Measurements from ENCODE around the gene AIFM3. TPM values are rescaled to one million over a fixed set of nuclear protein-coding genes. Genes with fewer than 3 reads are reported as not detected.
"Not testable (repeated sequence)": the region's sequence is repeated elsewhere in the genome, so short reads cannot be mapped to it uniquely, and the experiment has no call there.

Gene AIFM3
- total and polyA plus RNA-seq, 2 experiments from 2014 or later = 0.45 to 1.5 TPM

DNA sequence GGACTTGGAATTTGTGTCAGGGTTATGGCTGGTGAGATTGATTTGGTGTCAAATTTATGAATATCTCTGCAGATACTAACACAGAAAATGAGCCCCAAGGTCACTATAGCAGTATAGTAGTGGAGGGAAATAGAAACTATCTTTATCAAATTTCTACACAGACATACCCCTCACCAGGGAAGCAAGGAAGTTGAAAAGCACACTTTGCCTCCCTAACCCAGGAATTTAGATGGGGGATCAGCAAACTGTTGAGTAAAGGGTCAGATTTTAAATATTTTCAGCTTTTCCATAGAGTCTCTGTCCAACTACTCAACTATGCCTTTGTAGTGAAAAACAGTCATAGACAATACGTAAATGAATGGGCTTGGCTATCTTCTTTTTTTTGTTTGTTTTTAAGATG lies 37.1 kb upstream of the AIFM3 start (continued):
- TF ChIP-seq, protein P1, sequence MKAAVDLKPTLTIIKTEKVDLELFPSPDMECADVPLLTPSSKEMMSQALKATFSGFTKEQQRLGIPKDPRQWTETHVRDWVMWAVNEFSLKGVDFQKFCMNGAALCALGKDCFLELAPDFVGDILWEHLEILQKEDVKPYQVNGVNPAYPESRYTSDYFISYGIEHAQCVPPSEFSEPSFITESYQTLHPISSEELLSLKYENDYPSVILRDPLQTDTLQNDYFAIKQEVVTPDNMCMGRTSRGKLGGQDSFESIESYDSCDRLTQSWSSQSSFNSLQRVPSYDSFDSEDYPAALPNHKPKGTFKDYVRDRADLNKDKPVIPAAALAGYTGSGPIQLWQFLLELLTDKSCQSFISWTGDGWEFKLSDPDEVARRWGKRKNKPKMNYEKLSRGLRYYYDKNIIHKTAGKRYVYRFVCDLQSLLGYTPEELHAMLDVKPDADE (IDR thresholded peaks at IDR 0.05) = no peak
- TF ChIP-seq CREB1 (CRISPR knock-in tag; IDR thresholded peaks at IDR 0.05; ENCODE audit: low read depth) (no peak), STAT1 (IDR thresholded peaks at IDR 0.05; ENCODE audit: unreplicated experiment) (no peak), REST (IDR thresholded peaks at IDR 0.05; ENCODE audit: unreplicated experiment) (no peak)

- H3K9me2 ChIP-seq (ENCODE audit: insufficient read depth); H3F3A ChIP-seq (replicated peaks; ENCODE audit: low read depth); H3K27me3 Mint-ChIP-seq (ENCODE audit: insufficient read depth, low read depth, poor library complexity); H3K27ac Mint-ChIP-seq; H3K4me2 ChIP-seq; DNase-seq (ENCODE audit: low spot score); H3K9me3 Mint-ChIP-seq; H2AFZ ChIP-seq; H3K4me3 Mint-ChIP-seq; H3K4me3 ChIP-seq; ATAC-seq; H3K27me3 ChIP-seq (ENCODE audit: insufficient read depth); H3K27ac ChIP-seq (ENCODE audit: low read depth): not testable (repeated sequence)
- Histone ChIP-seq H3K79me2 (replicated peaks; ENCODE audit: insufficient read depth) (peaks cover 100% of the 10 kb centered on the region), H3K36me3 (ENCODE audit: insufficient read depth) (peaks cover 18% of the 10 kb centered on the region), H4K20me1 (replicated peaks; ENCODE audit: insufficient read depth) (peaks cover 94% of the 10 kb centered on the region), H3K4me1 (ENCODE audit: insufficient read depth) (peaks cover 19% of the 10 kb centered on the region)
- Mint-ChIP-seq H3K4me1 (peaks cover 12% of the 10 kb centered on the region), H3K36me3 (ENCODE audit: low read depth) (peaks cover 30% of the 10 kb centered on the region)
Observed at GRCh38 chr22:20930435-20930834, 36.6 kb upstream of the AIFM3 start.

DNA sequence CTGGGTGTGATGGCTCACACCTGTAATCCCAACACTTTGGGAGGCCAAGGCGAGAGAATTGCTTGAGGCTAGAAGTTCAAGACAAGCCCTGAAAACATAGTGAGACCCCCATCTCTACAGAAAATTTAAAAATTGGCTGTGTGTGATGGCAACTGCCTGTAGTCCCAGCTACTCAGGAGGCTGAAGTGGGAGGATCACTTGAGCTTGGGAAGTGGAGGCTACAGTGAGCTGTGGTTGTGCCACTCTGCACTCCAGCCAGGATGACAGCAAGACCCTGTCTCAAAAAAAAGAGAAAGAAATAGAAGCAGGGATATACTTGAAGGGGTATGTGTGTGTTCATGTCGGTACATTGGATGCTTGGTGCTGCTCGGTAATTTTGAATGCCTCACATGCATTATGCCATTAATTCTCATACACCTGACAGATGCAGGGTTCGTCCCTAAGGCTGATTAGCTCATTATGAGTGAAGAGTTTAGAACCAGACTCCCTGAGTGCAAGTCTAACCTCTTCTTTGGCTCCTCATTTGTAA lies 35.9 kb upstream of the AIFM3 start:
- H3K36me3 Mint-ChIP-seq (ENCODE audit: low read depth) = peaks cover 34% of the 10 kb centered on the region
- peaks cover 94% of the 10 kb centered on the region for H4K20me1 ChIP-seq (replicated peaks; ENCODE audit: insufficient read depth)

More for the DNA sequence above, 35.9 kb upstream of the AIFM3 start:
- Histone ChIP-seq H3K9me2 (ENCODE audit: insufficient read depth) (no peaks in the 10 kb centered on the region), H3F3A (replicated peaks; ENCODE audit: low read depth) (no peaks in the 10 kb centered on the region), H3K79me2 (replicated peaks; ENCODE audit: insufficient read depth) (peaks cover 100% of the 10 kb centered on the region), H3K4me1 (ENCODE audit: insufficient read depth) (peaks cover 12% of the 10 kb centered on the region), H3K36me3 (ENCODE audit: insufficient read depth) (peaks cover 20% of the 10 kb centered on the region), H3K4me2 (no peak overlapping the region), H3K4me3 (no peak overlapping the region), H3K27me3 (ENCODE audit: insufficient read depth) (no peaks in the 10 kb centered on the region), H2AFZ (no peak overlapping the region), H3K27ac (ENCODE audit: low read depth) (no peak overlapping the region)
- Mint-ChIP-seq H3K4me3 (no peak overlapping the region), H3K27ac (no peak overlapping the region), H3K27me3 (ENCODE audit: insufficient read depth, low read depth, poor library complexity) (peaks cover 7% of the 10 kb centered on the region), H3K9me3 (no peaks in the 10 kb centered on the region), H3K4me1 (peaks cover 4% of the 10 kb centered on the region)
- TF ChIP-seq REST (IDR thresholded peaks at IDR 0.05; ENCODE audit: unreplicated experiment) (no peak), STAT1 (IDR thresholded peaks at IDR 0.05; ENCODE audit: unreplicated experiment) (no peak), ZNF114 (CRISPR knock-in tag; IDR thresholded peaks at IDR 0.05) (no peak)
- ATAC-seq (no peak), DNase-seq (ENCODE audit: low spot score) (no peak)
